ENCODE data around the gene TRAF2. TPM values are rescaled to one million over a fixed set of nuclear protein-coding genes. Genes with fewer than 3 reads are reported as not detected.

The TRAF2 gene
- total and polyA plus RNA-seq, 2 of the 4 experiments (the other 2 are of a cell fraction) = 6.6 to 12.0 TPM

- H4K5ac ChIP-seq (ENCODE audit: low read depth, low read length) = no peak overlapping the region
- no peaks in the 10 kb centered on the region for H3K27me3 ChIP-seq (ENCODE audit: control insufficient read depth, insufficient read depth, low read length)
- H2AK5ac ChIP-seq (ENCODE audit: low read depth, low read length) = no peak overlapping the region
- no peak overlapping the region for H2AK9ac ChIP-seq (replicated peaks; ENCODE audit: low read depth, low read length, poor library complexity)
- H2BK15ac ChIP-seq (ENCODE audit: low read depth, low read length) = no peak overlapping the region
- no peak overlapping the region for H4K91ac ChIP-seq (ENCODE audit: insufficient read depth, low read depth, low read length)
- 100% methylated on average over 1 of the region's 14 CpGs; no CpG with 5 or more reads in 1 of the 2 experiments for WGBS, 2 experiments (ENCODE audit: extremely low coverage in 2 of 2, insufficient read length in 1 of 2)
- no TSS peak for BruUV-seq (replicated peaks)
- H3K4ac ChIP-seq (ENCODE audit: low read depth, low read length) = no peak overlapping the region
- H3K27ac ChIP-seq (ENCODE audit: insufficient read depth, low read length) = no peak overlapping the region
- no peak for ATAC-seq (ENCODE audit: low read depth)
- H3K9ac ChIP-seq (ENCODE audit: low read depth, low read length) = no peak overlapping the region
- no peak overlapping the region for H2BK20ac ChIP-seq (ENCODE audit: low read depth, low read length)
- H2AFZ ChIP-seq (replicated peaks; ENCODE audit: low read length, poor library complexity) = no peak overlapping the region
- no peak for DNase-seq
- intact Hi-C loops (cut with micrococcal nuclease) (no loop called here), in situ Hi-C loops (cut with MboI; ENCODE audit: low sequenced_read_pairs) (no loop called here), dilution Hi-C loops (cut with HindIII; ENCODE audit: low sequenced_read_pairs, unreplicated experiment) (no loop called here)
- H3K14ac ChIP-seq (replicated peaks; ENCODE audit: low read depth, low read length) = no peak overlapping the region
- H4K20me1 ChIP-seq (ENCODE audit: insufficient read depth, low read length) = peaks cover 5% of the 10 kb centered on the region; the same call in 1 of the 2 replicates
- no peaks in the 10 kb centered on the region for H3K9me3 ChIP-seq (ENCODE audit: control insufficient read depth, insufficient read depth, low read length)
- no peak for TF ChIP-seq CEBPB (IDR thresholded peaks at IDR 0.05; ENCODE audit: low read depth, low read length)
- no peak for TF ChIP-seq MXI1 (IDR thresholded peaks at IDR 0.05; ENCODE audit: borderline replicate concordance, low read depth, low read length)
- TF ChIP-seq, protein P1, sequence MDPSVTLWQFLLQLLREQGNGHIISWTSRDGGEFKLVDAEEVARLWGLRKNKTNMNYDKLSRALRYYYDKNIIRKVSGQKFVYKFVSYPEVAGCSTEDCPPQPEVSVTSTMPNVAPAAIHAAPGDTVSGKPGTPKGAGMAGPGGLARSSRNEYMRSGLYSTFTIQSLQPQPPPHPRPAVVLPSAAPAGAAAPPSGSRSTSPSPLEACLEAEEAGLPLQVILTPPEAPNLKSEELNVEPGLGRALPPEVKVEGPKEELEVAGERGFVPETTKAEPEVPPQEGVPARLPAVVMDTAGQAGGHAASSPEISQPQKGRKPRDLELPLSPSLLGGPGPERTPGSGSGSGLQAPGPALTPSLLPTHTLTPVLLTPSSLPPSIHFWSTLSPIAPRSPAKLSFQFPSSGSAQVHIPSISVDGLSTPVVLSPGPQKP (IDR thresholded peaks at IDR 0.05; ENCODE audit: borderline replicate concordance, low read depth, low read length) = no peak
- no peak overlapping the region for H3K23ac ChIP-seq (ENCODE audit: low read depth, low read length)
- H3K9me1 ChIP-seq (ENCODE audit: insufficient read depth, low read length) = no peaks in the 10 kb centered on the region
- H3K4me1 ChIP-seq (ENCODE audit: control insufficient read depth, insufficient read depth, low read length) = peaks cover 8% of the 10 kb centered on the region
- H2BK120ac ChIP-seq (ENCODE audit: low read depth, low read length) = no peak overlapping the region
- H3K18ac ChIP-seq (ENCODE audit: low read depth, low read length) = no peak overlapping the region
- H3K4me2 ChIP-seq (ENCODE audit: low read depth, low read length) = no peak overlapping the region
- no peak overlapping the region for H4K8ac ChIP-seq (ENCODE audit: low read depth in 2 of 2, low read length in 2 of 2)
- no peak overlapping the region for H3K56ac ChIP-seq (ENCODE audit: extremely low read depth, insufficient read depth, low read length)
- CTCF ChIA-PET = no interaction called here
- peaks cover 0 to 16% of the 10 kb centered on the region in 2 experiments; a peak in 1 of 4 replicates for H3K79me1 ChIP-seq (ENCODE audit: low read depth in 1 of 2, low read length in 2 of 2)
- H2BK5ac ChIP-seq (ENCODE audit: low read depth, low read length, poor library complexity, severe bottlenecking) = no peak overlapping the region
- POLR2A ChIA-PET (ENCODE audit: unreplicated experiment) = no interaction called here
- no peak overlapping the region for H3K4me3 ChIP-seq (ENCODE audit: insufficient read depth, low read depth, low read length)
- peaks cover 12% of the 10 kb centered on the region for H3K36me3 ChIP-seq (ENCODE audit: control insufficient read depth, insufficient read depth, low read length)
Observed at GRCh38 chr9:136856541-136857141, 29.7 kb upstream of the TRAF2 start.
